GM12878 (cell line): ENCODE results near the gene CKMT2. TPM values are rescaled to one million over a fixed set of nuclear protein-coding genes. Genes with fewer than 3 reads are reported as not detected.
A peak's percentile ranks its signal among the peaks of the same experiment; 100 is the strongest.

ENCODE experiments used
- ATAC-seq: fragments of 200-7000 bp; cut with Tn5 transposase; 3 replicates; pipeline ENCODE4 v1.9.1; 2020; ENCODE audit warnings: mild to moderate bottlenecking, moderate library complexity
- BruUV-seq: library from RNA; stranded (reverse); fragments of 400-500 nt; replicated peaks from 2 replicates; lab custom pipeline; 2021; lab: Mats Ljungman, UMichigan
- CTCF ChIA-PET: fragments of 300-600 bp; sonication (Branson Sonifier 250); formaldehyde crosslinking; extraction: SDS; loops from one replicate; lab custom pipeline; 2021; ENCODE audit warnings: inconsistent platforms; lab: Yijun Ruan, JAX
- POLR2A ChIA-PET: fragments of 350-600 bp; formaldehyde crosslinking; extraction: SDS; loops from one replicate; lab custom pipeline; 2021; ENCODE audit warnings: inconsistent platforms; lab: Charles Lee
- RAD21 ChIA-PET: fragments of 300-600 bp; sonication (Branson Sonifier 250); formaldehyde crosslinking; loops from one replicate; lab custom pipeline; 2023; ENCODE audit warnings: antibody characterized with exemption; ENCODE audit not compliant: unreplicated experiment; lab: Charles Lee
- SMC1A ChIA-PET: fragments of 300-600 bp; sonication (Branson Sonifier 250); formaldehyde crosslinking; loops from one replicate; lab custom pipeline; 2023; ENCODE audit not compliant: unreplicated experiment, uncharacterized antibody; lab: Charles Lee
- DNase-seq: peaks from one replicate; pipeline ENCODE4 v3.0.0-alpha.2; 2011; ENCODE audit warnings: low read depth, low spot score
- FAIRE-seq: peaks from 3 replicates; lab custom pipeline; 2011; peaks lifted over from hg19 to GRCh38; lab: Jason Lieb, UNC
- H2AFZ ChIP-seq: 2 replicates; pipeline ENCODE4 v1.6.0; 2011; ENCODE audit warnings: low read depth, low read length, control low read depth; ENCODE audit not compliant: control insufficient read depth
- H3K27ac ChIP-seq: 2 replicates; pipeline ENCODE4 v1.5.1; 2011; ENCODE audit warnings: control low read depth; ENCODE audit not compliant: control insufficient read depth, insufficient read depth
- H3K27me3 ChIP-seq, 2 experiments: replicated peaks in 1 of 2; 2 replicates each; pipeline versions ENCODE4 v1.6.0 to v1.6.1; 2011; ENCODE audit warnings: low read length in 1 of 2; ENCODE audit not compliant: control insufficient read depth in 2 of 2, insufficient read depth in 2 of 2
- H3K36me3 ChIP-seq, 2 experiments: 2 replicates each; pipeline ENCODE4 v1.5.1; 2011; ENCODE audit warnings: low read length in 1 of 2; ENCODE audit not compliant: control insufficient read depth in 2 of 2, insufficient read depth in 2 of 2
- H3K4me1 ChIP-seq: 2 replicates; pipeline ENCODE4 v1.6.1; 2011; ENCODE audit warnings: mild to moderate bottlenecking, low read length, moderate library complexity, mixed read lengths; ENCODE audit not compliant: control insufficient read depth, insufficient read depth
- H3K4me2 ChIP-seq: 2 replicates; pipeline ENCODE4 v1.6.0; 2011; ENCODE audit warnings: control low read depth; ENCODE audit not compliant: control insufficient read depth, insufficient read depth
- H3K4me3 ChIP-seq: fragments of 200-600 bp; sonication (generic); 2 replicates; pipeline ENCODE4 v1.5.1; 2016
- H3K79me2 ChIP-seq: 2 replicates; pipeline ENCODE4 v1.6.0; 2011; ENCODE audit warnings: low read length; ENCODE audit not compliant: control insufficient read depth, insufficient read depth
- H3K9ac ChIP-seq: 2 replicates; pipeline ENCODE4 v1.8.0; 2011; ENCODE audit warnings: low read length, control low read depth, mixed read lengths; ENCODE audit not compliant: control insufficient read depth, insufficient read depth
- H3K9me3 ChIP-seq: replicated peaks from 3 replicates; pipeline ENCODE4 v1.5.1; 2011; ENCODE audit warnings: mild to moderate bottlenecking, low read length; ENCODE audit not compliant: control insufficient read depth, insufficient read depth
- H4K20me1 ChIP-seq: 2 replicates; pipeline ENCODE4 v1.6.0; 2011; ENCODE audit not compliant: control insufficient read depth, insufficient read depth
- ATF2 ChIP-seq: IDR thresholded peaks from 2 replicates; pipeline ENCODE4 v1.6.1; 2012; ENCODE audit warnings: low read length, inconsistent platforms
- CTCF ChIP-seq, 3 experiments: IDR thresholded peaks in 2 of 3; conservative IDR thresholded peaks in 1 of 3; 2 replicates each; pipeline ENCODE4 v1.5.1; 2011; ENCODE audit warnings: low read depth in 3 of 3, low read length in 3 of 3, mild to moderate bottlenecking in 3 of 3, control low read depth in 2 of 3, moderate library complexity in 2 of 3, inconsistent platforms in 1 of 3, mixed read lengths in 1 of 3; ENCODE audit not compliant: control insufficient read depth in 2 of 3, insufficient read depth in 1 of 3; ENCODE audit errors: extremely low read depth in 1 of 3
- ELK1 ChIP-seq: IDR thresholded peaks from 2 replicates; pipeline ENCODE4 v1.6.1; 2012; ENCODE audit warnings: low read depth, low read length, improper control_type of control experiment
- IKZF2 ChIP-seq, 2 experiments: fragments of 450-650 bp; IDR thresholded peaks; 2 replicates each; pipeline ENCODE4 v1.6.1; 2017; ENCODE audit warnings: mild to moderate bottlenecking in 2 of 2, moderate library complexity in 2 of 2
- RAD21 ChIP-seq: IDR thresholded peaks from 2 replicates; pipeline ENCODE4 v1.6.1; 2011; ENCODE audit warnings: mild to moderate bottlenecking, low read depth, low read length, moderate library complexity; ENCODE audit not compliant: insufficient read depth
- RBBP5 ChIP-seq: fragments of 200-600 bp; sonication (generic); conservative IDR thresholded peaks from 2 replicates; pipeline ENCODE4 v1.6.1; 2016
- YBX1 ChIP-seq: fragments of 450-650 bp; IDR thresholded peaks from 2 replicates; pipeline ENCODE4 v1.6.1; 2016; ENCODE audit warnings: antibody characterized with exemption
- WGBS: methylation state at CpG from one replicate; pipeline ENCODE4 v1.1.6; 2016; ENCODE audit warnings: low lambda C conversion rate; ENCODE audit not compliant: insufficient replicate concordance, insufficient coverage; ENCODE audit errors: missing lambda C conversion rate; 5-methylcytosine and 5-hydroxymethylcytosine counted together
- in situ Hi-C: fragments of 300-500 bp; cut with MboI; formaldehyde crosslinking; loops from 9 replicates; pipeline ENCODE4 v1.14.3; 2018; ENCODE audit warnings: mixed read lengths
- intact Hi-C: fragments of 100-400 bp; cut with micrococcal nuclease; formaldehyde crosslinking; loops from one replicate; pipeline ENCODE4 v1.14.2; 2022; ENCODE audit not compliant: unreplicated experiment
- polyA plus RNA-seq, 11 experiments: library from polyadenylated mRNA; depleted of rRNA in 4 of 11; unstranded in 6 of 11; stranded (reverse) in 5 of 11; fragments of >200 nt; fragmentation: Nextera tagmentation in 4 of 11; fragmentation: Illumina TruSeq in 1 of 11; extraction: Ambion mirVana in 4 of 11; extraction: Trizol in 1 of 11; gene quantifications; 1 replicate in 1 of 11; 2 replicates in 10 of 11; pipeline versions ENCODE4 v1.2.1 to v1.2.3, GENCODE V29; 2011 to 2016; ENCODE audit warnings: inconsistent platforms in 2 of 11, missing spikeins in 2 of 11, low read depth in 1 of 11
- total RNA-seq, 4 experiments: library from RNA; depleted of rRNA in 3 of 4; stranded (reverse); fragments of >200 nt in 3 of 4; fragmentation: Illumina TruSeq in 1 of 4; extraction: Trizol in 1 of 4; gene quantifications; 2 replicates each; pipeline versions ENCODE4 v1.2.1 to v1.2.3, GENCODE V29; 2013 to 2021

CKMT2 gene
- total and polyA plus RNA-seq, 10 of the 15 experiments (the other 5 are each of a cell fraction or from before 2014, with no cell fraction given), result 0.70 to 1.2 TPM; not detected in 8

GRCh38 chr5:81205058-81205457, 28.1 kb upstream of the CKMT2 start (continued):
- TF ChIP-seq ATF2 (no peak), ELK1 (no peak), YBX1 (no peak)

- WGBS, result 40% methylated on average over 5 of the region's 5 CpGs
- FAIRE-seq (no peak), ATAC-seq (peak; percentile 53), DNase-seq (no peak)
- in situ Hi-C loops (no loop called here), intact Hi-C loops (no loop called here)
- no peaks in the 10 kb centered on the region for H3K4me1 ChIP-seq
- no peak overlapping the region for H2AFZ ChIP-seq
- H3K4me3 ChIP-seq, result no peak overlapping the region
- H4K20me1 ChIP-seq, result no peaks in the 10 kb centered on the region
- ChIA-PET CTCF (interaction anchor here (0.8 to 4.0 kb wide), 9 partner anchors 11 to 94 kb away, joined by 3 to 31 read pairs (median 6); partner anchors contain the start of gene ZCCHC9), RAD21 (no interaction called here), SMC1A (interaction anchor here (0.9 to 3.2 kb wide), 3 partner anchors 10 to 99 kb away, joined by 3 to 11 read pairs (median 3); no protein-coding TSS in a partner anchor), POLR2A (interaction anchor here (0.8 kb wide), 1 partner anchor 10 kb away, joined by 3 read pairs; no protein-coding TSS in a partner anchor)
- no peaks in the 10 kb centered on the region for H3K79me2 ChIP-seq
- no peak overlapping the region for H3K4me2 ChIP-seq
- H3K9me3 ChIP-seq, result no peaks in the 10 kb centered on the region
- no peak overlapping the region for H3K27ac ChIP-seq
- no peak overlapping the region for H3K9ac ChIP-seq
- BruUV-seq, result no TSS peak
- no peak for TF ChIP-seq IKZF2 (IDR thresholded peaks at IDR 0.05)
- TF ChIP-seq RAD21, result peak; percentile 13; the same call in 1 of the 2 replicates
- TF ChIP-seq RBBP5, result no peak
- peak; percentile 31 to 44 (median 38) for TF ChIP-seq CTCF (IDR thresholded peaks at IDR 0.05 in 2 of 3, conservative IDR thresholded peaks at IDR 0.05 in 1 of 3; ENCODE audit: control insufficient read depth in 2 of 3, extremely low read depth in 1 of 3, insufficient read depth in 1 of 3, low read depth in 3 of 3, low read length in 3 of 3)
- H3K27me3 ChIP-seq, result no peaks in the 10 kb centered on the region
- H3K36me3 ChIP-seq, result no peaks in the 10 kb centered on the region
Observed at GRCh38 chr5:81207009-81207408, 26.1 kb upstream of the CKMT2 start.
